ENCODE measurements around the gene BAZ2B. TPM values are rescaled to one million over a fixed set of nuclear protein-coding genes. Genes with fewer than 3 reads are reported as not detected.

The BAZ2B gene
- total and polyA plus RNA-seq, 9 of the 15 experiments (the other 6 are each of a cell fraction or from before 2014, with no cell fraction given): 7.5 to 38.6 (median 19.8) TPM

GRCh38 chr2:159525012-159525411 lies 91.3 kb downstream of the BAZ2B start:
- FAIRE-seq: peak; percentile 46
- no peak for DNase-seq (ENCODE audit: extremely low read depth in 1 of 4, low spot score in 3 of 4)
- WGBS (ENCODE audit: insufficient coverage, low coverage, missing lambda C conversion rate): 62% methylated on average over 3 of the region's 3 CpGs
- Histone ChIP-seq H3K27ac (ENCODE audit: extremely low read depth, low read depth, low read length) (no peak overlapping the region), H3K4me2 (ENCODE audit: insufficient read depth, low read length) (no peak overlapping the region), H3K9me3 (replicated peaks; ENCODE audit: control insufficient read depth, insufficient read depth, low read depth, low read length) (no peaks in the 10 kb centered on the region), H3K27me3 (ENCODE audit: control insufficient read depth in 2 of 2, insufficient read depth in 2 of 2, low read length in 2 of 2) (no peaks in the 10 kb centered on the region), H2AFZ (ENCODE audit: low read depth, low read length) (no peak overlapping the region), H3K36me3 (ENCODE audit: control insufficient read depth, insufficient read depth, low read length) (no peaks in the 10 kb centered on the region), H3K79me2 (ENCODE audit: control insufficient read depth, insufficient read depth, low read length) (no peaks in the 10 kb centered on the region), H3K4me1 (replicated peaks in 1 of 2; ENCODE audit: control insufficient read depth in 2 of 2, insufficient read depth in 2 of 2, low read length in 2 of 2) (no peaks in the 10 kb centered on the region), H4K20me1 (replicated peaks; ENCODE audit: control insufficient read depth, insufficient read depth, low read length) (no peaks in the 10 kb centered on the region), H3K4me3 (no peak overlapping the region), H3K9me1 (ENCODE audit: control insufficient read depth, insufficient read depth, low read length) (no peaks in the 10 kb centered on the region), H3K9ac (ENCODE audit: insufficient read depth in 1 of 2, low read depth in 2 of 2, low read length in 2 of 2) (no peak overlapping the region)
- ATAC-seq: no peak
- CTCF ChIA-PET (ENCODE audit: low intra/inter-chr PET ratio): no interaction called here
- POLR2A ChIA-PET: interaction anchor here (0.8 to 0.9 kb wide), 3 partner anchors 9 to 1716 kb away, joined by 3 read pairs; no protein-coding TSS in a partner anchor
- TF ChIP-seq ZNF280A (IDR thresholded peaks at IDR 0.05; ENCODE audit: low read depth, partially characterized antibody) (no peak), NUFIP1 (IDR thresholded peaks at IDR 0.05; ENCODE audit: partially characterized antibody) (no peak), HDGF (IDR thresholded peaks at IDR 0.05) (no peak), EP400 (IDR thresholded peaks at IDR 0.05) (no peak), SAFB (IDR thresholded peaks at IDR 0.05; ENCODE audit: borderline replicate concordance, low read depth, low read length) (no peak), PPARD (CRISPR knock-in tag; IDR thresholded peaks at IDR 0.05) (no peak), JUND (IDR thresholded peaks at IDR 0.05; ENCODE audit: borderline replicate concordance, low read depth, low read length) (no peak), JUND (tag; IDR thresholded peaks at IDR 0.05; ENCODE audit: borderline replicate concordance, low read depth, low read length) (no peak), FOXP1 (CRISPR knock-in tag; IDR thresholded peaks at IDR 0.05) (no peak), ZNF253 (CRISPR knock-in tag; conservative IDR thresholded peaks at IDR 0.05) (no peak), TRIM24 (IDR thresholded peaks at IDR 0.05) (no peak), FOXA1 (IDR thresholded peaks at IDR 0.05; ENCODE audit: borderline replicate concordance) (no peak), AFF1 (IDR thresholded peaks at IDR 0.05; ENCODE audit: low read depth in 1 of 2, partially characterized antibody in 2 of 2) (no peak), FIP1L1 (IDR thresholded peaks at IDR 0.05; ENCODE audit: low read depth, low read length, poor library complexity, severe bottlenecking) (no peak), FOXJ2 (tag; IDR thresholded peaks at IDR 0.05) (no peak), MECOM (CRISPR knock-in tag; IDR thresholded peaks at IDR 0.05) (no peak)
- intact Hi-C loops (cut with micrococcal nuclease) (no loop called here), in situ Hi-C loops (cut with MboI) (no loop called here)
- no TSS peak for BruUV-seq (replicated peaks)

Data from K562 (cell line).